Renal pelvis (tissue), 4 donors: ENCODE measurements around the gene PHC1. TPM values are rescaled to one million over a fixed set of nuclear protein-coding genes. Genes with fewer than 3 reads are reported as not detected.

Experiments
- DNase-seq: peaks from one replicate; pipeline ENCODE4 v3.0.0-alpha.2; 2013
- polyA plus RNA-seq, 3 donors: library from polyadenylated mRNA; unstranded; fragments of 120-200 nt; gene quantifications; one replicate each; pipeline ENCODE4 v1.2.1, GENCODE V29; 2013; ENCODE audit not compliant: insufficient read length in 3 of 3

The PHC1 gene
- polyA plus RNA-seq, 3 donors = 67.8 to 95.9 (median 94.2) TPM

DNA sequence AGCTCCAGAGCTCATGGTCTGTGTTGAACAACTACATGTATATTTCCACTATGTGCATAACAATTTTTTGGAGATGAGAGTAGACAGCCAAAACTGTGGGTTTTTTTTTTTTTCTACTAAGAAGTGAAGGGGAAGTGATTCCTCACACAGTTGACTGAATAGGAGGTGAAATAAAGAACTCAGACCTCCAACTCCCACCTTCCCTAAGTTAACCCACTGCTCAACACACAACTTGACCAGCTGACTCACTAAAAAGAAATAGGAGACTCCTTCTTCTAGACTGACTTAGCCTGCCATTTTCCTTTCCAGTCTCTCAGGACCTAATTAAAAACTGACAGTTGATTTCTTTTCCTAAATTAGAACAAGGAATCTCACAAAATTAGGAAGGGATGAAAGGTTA lies 33.4 kb downstream of the PHC1 start:
- no peak for DNase-seq

DNA sequence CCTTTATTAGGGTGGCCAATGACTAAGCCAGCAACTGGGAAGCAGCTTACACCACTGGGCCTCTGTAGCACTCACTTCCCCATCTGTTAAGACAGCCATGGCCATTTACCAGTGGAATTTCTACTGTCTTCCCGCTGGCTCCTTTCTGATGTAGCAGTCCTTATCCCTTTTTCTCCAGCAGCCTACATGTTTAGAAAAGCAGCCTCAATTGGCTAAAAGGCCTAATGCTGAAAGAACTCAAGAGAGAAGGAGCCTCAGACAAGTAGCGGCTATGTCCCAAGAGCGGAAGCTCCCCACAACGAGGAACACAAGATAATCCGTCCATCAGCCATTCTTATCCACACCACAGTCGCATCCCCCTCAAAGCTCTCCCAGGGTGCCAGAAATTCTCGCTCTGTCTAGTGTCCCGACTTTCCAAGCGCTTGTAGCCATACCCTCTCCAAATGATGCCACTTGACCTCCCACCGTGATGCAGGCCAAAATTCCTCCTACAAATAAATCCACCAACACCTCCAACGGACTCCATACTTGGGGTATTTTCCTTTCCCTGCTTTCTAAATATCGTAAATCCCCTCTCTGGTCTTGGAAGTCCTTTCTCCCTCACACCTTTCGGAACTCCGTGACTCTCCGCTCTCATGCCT lies 34.5 kb downstream of the PHC1 start:
- DNase-seq = peak; percentile 10

DNA sequence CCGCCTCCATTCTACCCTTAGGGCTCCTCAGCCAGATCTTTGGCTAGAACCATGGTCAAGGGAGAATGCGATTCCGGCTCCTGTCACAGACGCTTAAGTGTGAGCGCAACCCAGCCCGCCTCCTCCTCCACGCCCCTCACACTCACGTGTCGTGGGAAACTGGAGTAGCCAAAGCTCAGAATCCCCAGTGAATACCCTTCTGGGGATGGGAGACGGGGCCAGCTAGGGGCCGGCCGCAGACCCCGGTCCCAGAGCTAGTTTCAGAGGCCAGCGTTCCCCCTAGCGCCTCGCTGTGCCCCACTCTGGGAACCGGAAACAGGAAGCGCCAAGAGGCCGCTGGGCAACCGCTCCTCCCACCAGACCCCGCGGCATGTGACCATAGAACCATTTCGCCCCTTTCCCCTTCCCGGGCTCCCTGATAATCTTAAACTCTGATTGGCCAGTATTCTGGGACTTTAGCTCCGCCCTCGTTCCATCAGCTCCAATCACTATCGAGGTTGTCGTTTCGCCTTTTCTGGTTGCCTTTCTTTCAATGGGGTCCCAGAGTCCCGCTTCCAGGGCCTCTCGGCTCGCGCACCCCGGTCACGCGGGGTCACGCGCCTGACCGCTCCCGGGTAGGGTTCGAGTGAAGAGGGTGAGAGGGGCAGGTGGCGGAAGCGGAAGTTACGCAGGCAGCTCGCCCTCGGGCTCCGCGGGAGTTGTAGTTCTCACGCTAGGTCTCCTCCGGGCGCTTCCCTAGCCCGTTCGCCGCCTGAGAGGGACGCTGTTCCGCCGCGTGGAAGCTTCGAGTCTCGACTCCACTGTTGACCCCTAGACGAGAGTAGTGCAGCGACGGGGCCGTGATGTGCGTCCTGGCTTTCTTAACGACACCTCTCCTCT lies 35.3 kb downstream of the PHC1 start, which contains the start of gene M6PR:
Gene M6PR (minus strand): TSS at position 304 of the 879 bp plus-strand sequence. CDS start 3,241 bp downstream, outside the sequence.
- peak; percentile 95 for DNase-seq

DNA sequence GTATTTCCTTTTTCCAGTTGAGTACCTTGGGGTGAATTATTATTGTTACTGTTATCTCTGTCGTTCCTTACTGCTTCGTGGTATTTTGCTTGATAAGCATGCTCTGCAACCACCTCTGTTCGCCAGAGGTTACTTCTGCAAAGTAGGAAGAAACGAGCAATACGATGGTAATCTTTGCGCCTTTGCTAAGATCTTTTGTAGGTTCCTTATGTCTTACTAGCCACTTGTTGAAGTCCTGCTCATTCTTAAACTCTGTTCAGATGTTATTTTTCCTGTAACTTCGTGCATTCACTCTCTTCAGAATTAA lies 35.9 kb downstream of the PHC1 start:
- no peak for DNase-seq

DNA sequence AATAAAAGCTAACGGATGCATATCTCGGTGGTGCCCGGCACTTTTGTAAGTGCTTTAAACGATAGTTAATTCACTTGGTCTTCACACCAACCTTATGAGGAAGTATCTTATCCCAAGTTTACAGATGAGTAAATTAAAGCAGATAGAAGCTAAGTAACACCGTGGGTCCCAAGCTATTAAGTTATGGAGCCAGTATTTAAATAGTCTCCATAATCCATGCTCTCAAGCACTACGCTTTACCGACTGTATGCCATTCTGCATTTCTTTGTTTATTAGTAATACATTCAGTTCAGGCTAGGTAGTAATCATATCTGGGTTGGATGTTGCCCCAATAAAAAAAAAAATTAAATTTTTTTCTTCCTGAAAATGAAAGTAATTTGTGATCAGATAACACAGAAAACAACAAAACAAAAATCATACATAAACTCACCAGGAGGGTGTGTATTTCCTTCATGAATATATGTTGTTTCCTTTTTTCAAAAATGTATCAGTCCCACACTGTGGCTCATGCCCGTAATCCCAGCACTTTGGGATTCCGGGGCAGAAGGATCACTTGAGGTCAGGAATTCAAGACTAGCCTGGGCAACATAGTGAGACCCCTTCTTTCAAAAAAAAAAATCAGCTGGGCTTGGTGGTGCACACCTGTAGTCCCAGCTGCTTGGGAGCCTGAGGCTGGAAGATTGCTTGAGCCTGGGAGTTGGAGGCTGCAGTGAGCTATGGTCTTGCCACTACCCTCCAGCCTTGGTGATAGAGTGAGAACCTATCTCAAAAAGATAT lies 36.6 kb downstream of the PHC1 start:
- DNase-seq = no peak

DNA sequence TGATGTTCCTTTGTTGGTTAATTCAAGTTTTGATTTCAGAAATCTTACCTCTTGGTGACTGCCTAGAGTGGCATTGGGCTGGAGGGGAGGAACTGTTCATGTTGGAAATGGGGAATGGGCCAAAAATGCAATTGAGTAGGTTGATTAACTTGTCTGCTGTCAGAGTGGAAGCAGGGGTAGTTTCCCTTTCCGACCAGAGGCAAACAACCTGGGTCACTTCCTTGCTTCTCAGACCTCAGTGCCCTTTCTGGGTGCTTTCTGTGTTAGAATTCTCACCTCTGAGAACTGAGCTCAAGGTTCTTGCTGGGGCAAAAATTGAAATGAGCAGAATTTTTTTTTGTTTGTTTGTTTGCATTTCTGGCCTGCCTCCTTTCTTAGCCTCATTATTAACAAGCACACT lies 37.4 kb downstream of the PHC1 start:
- DNase-seq = no peak

DNA sequence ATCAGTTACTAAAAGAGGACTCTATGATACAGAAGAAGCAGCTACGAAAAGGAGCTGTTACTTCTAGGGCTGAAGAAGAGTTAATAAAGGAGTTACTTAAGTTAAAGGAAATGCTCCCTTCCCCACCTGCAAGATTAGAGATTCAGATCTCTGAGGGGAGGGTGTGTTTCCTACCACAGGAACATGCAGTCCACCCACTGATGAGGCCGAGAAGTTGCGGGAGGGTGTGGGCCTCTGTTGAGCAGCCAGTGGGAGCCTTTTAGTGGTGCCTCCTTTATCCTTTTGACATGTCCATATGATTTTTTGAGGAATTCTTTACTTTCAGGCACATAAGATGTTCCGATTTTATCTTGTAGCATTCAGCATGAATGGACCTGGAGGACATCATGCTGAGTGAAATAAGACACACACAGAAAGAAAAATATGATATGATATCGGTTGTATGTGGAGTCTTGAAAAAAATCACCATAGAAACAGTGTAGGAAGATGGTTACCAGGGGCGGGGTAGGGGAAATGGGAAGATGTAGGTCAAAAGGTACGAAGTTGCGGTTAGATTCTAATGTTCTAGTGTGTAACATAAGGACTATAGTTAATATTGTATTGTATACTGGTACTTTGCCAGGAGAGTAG lies 39.6 kb downstream of the PHC1 start:
- DNase-seq = no peak

DNA sequence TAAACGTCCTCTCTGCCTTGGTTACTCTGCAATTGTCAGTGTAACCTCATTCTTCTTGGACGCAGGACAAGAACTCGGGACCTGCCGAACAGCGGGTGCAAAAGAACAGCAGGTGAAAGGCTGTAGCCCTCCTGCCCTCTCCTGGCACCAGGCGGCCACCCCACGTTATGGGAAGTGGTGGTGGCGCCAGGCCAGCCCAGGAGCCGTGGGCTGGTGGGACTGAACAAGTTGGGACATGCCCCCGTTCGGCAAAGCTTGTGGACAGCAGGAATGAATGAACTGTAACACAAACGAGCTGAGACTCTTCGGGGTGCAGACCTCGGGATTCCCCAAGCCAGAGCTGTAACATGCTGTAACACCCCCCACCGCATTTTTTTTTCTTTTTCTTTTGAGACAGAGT lies 41.8 kb downstream of the PHC1 start:
- DNase-seq = no peak

DNA sequence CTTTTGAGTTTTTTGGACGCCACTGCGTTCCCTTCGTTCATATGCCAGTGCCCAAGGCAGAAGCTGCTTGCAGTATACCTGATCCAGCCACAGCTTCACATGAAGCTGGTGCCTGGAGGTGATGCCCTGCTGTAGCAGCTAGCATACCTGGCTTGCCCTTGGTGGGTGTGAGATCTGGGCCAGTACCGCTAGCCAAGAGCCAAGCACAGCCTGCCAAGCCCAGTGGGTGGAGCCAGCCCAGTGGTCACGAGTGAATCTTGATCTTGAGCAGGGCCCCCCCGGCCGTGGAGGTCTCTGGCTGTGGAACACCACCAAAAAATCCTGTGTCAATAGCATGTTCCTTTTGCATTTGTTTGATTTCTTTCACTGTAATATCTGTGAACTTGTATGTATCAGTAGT lies 42.5 kb downstream of the PHC1 start:
- DNase-seq = no peak

DNA sequence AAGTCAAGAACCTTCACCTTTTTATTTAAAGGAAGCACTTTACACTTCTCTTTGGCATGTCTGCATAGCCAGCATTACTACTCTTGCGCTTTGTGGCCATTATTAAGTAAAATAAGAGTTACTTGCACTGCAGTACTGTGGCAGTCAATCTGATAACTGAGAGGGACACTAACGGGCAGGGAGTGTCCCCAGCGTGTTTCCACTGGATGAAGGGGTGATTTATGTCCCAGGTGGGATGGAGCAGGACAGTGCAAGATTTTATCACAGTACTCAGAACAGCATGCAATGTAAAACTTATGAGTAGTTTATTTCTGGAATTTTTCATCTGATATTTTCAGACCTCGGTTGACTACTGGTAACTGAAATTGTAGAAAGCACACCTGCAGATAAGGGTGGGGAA lies 43.3 kb downstream of the PHC1 start:
- DNase-seq = no peak

DNA sequence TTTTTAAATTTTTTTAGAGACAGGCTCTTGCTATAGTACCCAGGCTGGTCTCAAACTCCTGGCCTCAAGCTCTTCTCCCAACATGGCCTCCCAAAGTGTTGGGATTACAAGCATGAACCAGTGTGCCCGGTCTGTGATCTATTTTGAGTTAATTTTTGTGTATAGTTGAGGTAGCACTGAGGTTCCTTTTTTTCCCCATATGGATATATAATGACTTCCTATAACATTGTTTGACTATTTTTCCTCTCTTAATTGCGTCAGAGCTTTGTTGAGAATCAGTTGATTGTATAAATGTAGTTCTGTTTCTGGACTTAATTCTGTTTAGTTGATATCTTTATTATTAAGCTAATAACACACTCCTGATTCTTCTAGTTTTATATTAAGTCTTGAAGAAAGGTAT lies 43.8 kb downstream of the PHC1 start:
- DNase-seq = no peak

DNA sequence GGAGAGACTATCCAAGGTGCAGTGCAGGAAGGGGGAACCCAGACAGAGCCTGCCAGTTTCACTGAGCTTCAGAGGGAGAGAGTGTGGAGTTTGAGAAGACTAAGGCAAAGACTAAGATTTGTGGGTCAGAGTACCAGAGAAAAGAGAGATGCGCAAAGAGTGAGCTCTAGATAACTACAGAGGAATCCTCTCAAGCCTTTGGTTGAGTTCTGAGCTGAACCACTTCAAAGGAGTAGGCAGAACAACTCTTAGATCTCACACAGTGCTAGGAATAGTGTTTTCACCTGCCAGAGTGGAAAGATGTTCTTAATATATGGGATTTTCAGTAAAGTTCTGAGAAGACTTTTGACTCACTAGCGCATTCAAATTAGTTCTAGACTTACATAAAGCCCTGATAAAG lies 45.9 kb downstream of the PHC1 start:
- DNase-seq = no peak

DNA sequence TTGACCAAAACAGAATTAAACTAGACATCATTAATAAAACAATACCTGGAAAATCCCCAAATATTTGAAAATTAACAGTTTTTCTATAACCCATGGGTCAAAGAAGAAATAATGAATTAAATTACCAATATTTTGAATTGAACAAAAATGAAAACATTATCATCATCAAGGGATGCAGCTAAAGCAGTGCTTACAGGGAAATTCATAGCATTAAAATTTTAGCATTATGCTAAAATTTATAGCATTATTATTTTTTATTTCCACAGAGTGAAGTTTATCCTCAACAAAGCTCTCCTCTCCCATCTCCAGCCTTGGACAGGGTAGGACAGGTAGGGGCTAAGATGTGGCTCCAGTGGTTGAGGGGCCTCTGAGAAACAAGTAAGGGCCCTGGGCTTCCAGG lies 54.5 kb downstream of the PHC1 start:
- no peak for DNase-seq

DNA sequence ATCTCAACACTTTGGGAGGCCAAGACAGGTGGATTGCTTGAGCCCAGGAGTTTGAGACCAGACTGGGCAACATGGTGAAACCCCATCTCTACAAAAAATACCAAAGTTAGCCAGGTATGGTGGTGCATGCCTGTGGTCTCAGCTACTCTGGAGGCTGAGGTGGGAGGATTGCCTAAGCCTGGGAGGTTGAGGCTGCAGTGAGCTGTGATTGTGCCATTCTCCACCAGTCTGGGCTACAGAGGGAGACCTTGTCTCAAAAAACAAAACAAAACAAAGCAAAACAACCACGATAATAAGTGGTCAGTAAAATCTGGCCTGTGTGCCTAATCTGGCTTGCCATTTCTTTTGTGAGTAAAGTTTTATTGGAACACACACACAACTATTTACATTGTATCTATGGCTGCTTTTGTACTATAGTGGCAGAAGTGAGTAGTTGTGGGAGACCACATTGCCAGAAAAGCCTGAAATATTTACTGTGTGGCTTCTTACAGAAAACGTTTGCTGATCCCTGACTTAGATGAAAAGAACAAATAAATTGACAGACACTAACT lies 55.6 kb downstream of the PHC1 start:
- no peak for DNase-seq

DNA sequence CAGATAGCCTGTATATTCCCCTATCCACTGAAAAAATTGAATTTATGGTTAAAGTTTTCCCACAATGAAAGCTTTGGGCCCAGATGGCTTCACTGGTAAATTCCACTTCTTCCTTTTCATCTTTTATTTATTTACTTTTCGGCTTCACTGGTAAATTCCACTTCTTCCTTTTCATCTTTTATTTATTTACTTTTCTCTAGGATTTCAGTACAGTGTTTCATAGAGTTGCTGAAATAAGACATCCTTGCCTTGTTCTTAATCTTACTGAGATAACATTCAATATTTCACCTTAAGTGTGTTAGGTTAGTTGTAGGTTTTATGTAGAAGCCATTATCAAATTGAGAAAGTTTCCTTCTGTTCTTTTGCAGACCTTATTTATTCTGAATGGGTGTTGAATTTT lies 56.1 kb downstream of the PHC1 start:
- no peak for DNase-seq

DNA sequence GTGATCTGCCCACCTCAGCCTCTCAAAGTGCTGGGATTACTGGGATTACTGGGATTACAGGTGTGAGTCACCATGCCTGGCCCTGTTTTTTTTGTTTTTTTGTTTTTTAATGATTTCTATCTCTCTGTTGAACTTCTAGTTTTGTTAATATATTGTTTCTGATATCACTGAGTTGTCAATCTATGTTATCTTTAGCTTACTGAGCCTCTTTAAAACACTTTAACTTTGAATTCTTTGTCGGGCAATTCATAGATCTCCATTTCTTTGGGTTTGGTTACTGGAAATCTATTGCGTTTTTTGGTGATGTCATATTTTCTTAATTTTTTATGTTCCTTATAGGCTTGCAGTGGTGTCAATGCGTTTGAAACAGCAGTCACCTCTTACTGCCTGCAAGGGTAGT lies 65.8 kb downstream of the PHC1 start:
- no peak for DNase-seq

DNA sequence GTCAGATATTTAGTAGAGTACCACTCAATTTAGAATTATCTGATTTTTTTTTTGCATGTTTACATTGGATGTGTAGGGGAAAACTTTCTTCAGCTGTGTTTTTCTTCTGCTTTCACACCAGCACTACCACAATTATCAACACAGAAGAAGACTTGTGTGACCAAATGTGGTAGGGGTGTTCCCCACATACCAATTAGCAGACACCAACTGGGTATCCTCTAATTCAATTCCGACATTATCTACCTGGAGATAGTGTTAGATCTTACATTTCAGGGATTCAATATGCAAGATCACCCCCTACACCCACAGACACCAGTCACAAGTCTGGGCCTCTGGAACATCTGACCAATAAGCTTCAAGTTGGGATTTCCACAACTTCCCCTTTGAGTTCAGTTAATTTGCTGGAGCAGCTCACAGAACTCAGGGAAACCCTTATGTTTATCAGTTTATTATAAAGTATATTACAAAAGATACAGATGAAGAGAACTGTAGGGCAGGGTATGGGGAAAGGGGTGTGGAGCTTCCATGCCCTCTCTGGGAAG lies 71.0 kb downstream of the PHC1 start:
- DNase-seq = no peak

DNA sequence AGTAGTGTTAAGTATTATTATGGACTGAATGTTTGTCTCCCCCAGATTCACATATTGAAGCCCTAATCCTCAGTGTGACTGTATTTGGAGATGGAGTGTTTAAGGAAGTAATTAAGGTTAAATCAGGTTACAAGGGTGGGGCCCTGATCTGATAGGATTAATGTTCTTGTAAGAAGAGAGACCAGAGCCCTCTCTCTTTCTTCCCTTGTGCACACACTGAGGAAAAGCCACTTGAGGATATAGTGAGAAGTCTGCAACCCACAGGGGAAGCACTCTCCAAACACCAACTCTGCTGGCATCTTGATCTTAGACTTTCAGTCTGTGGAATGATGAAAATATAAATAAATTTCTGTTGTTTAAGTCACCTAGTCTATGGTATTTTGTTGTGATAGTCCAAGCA lies 72.9 kb downstream of the PHC1 start:
- no peak for DNase-seq

DNA sequence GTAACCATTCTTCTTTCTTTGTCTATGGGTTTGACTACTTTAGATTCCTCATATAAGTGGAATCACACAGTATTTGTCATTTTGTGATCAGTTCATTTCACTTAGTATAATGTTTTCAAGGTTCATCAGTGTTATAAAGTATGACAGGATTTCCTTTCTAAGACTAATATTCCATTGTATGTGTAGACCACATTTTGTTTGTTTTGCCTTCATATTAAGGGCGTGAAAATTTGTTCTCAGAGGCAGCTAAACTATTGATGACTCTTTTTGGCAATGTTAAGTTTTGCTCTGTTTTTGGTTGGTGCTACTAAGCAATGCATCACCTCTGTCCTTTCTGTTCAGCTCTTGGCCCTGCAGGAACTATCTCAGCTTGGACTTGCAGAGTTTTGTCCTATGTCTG lies 73.4 kb downstream of the PHC1 start:
- DNase-seq = no peak

DNA sequence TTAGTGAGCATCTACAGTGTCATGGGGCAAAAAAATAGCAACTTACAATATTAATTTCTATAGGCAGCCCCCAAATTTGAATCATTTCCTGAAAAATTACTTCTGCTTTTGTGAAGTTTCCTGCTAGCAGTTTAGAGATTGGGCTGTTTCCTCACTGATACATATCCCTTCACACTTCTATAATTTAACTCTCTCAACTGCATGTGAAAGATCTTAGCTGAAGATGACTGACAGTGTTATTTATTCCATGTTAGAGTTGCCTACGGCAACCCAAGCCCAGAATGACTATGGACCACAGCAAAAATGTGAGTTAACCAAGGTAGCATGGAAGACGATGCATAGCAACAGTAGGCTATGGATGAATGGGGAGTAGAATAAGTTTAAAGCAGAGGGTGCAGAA lies 75.1 kb downstream of the PHC1 start, which contains the start of gene KLRG1:
Gene KLRG1 (plus strand): TSS at position 134 of the 400 bp plus-strand sequence. CDS start 90 bp downstream, at position 224.
- no peak for DNase-seq
